GM06990 (cell line): Measurements from ENCODE around the gene MERTK.

Experiments used
- DNase-seq: peaks from one replicate; pipeline ENCODE4 v3.0.0-alpha.2; 2011; ENCODE audit not compliant: insufficient read length; ENCODE audit errors: extremely low read depth
- H3K27me3 ChIP-seq: replicated peaks from 2 replicates; pipeline ENCODE4 v1.6.0; 2011; ENCODE audit warnings: low read length; ENCODE audit not compliant: control insufficient read depth, insufficient read depth
- H3K36me3 ChIP-seq: 2 replicates; pipeline ENCODE4 v1.5.1; 2011; ENCODE audit warnings: low read length; ENCODE audit not compliant: control insufficient read depth, insufficient read depth
- H3K4me3 ChIP-seq: replicated peaks from 2 replicates; pipeline ENCODE4 v1.5.1; 2011; ENCODE audit warnings: low read depth, mild to moderate bottlenecking, control low read depth, low read length
- CTCF ChIP-seq: IDR thresholded peaks from 2 replicates; pipeline ENCODE4 v1.5.1; 2011; ENCODE audit warnings: low read length, control low read depth, mild to moderate bottlenecking, inconsistent platforms; ENCODE audit not compliant: insufficient read depth, poor library complexity, severe bottlenecking

MERTK gene

GRCh38 chr2:111936881-111937280, 38.5 kb downstream of the MERTK start:
- Histone ChIP-seq H3K36me3 (no peaks in the 10 kb centered on the region), H3K4me3 (no peak overlapping the region), H3K27me3 (no peaks in the 10 kb centered on the region)
- DNase-seq, result no peak
- TF ChIP-seq CTCF, result no peak

DNA sequence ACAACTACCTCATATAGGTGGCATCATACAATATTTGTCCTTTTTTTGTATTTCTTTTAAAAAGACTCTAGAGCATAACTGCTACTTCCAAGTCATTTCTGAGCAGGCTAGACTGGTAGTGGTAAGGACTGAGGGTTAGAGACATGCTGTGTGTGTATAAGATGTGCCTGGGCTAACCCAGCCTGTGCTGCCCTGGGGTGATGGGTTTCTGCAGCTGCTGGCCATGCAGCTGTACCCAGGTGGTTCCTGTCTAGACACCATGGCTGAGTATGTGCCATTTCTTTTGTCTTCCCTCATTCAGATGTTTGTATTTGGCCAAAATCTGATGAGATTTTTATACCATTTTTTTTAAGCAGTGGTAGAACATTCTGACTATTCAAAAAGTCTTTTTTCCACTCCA, 40.0 kb downstream of the MERTK start:
- no peak for TF ChIP-seq CTCF
- H3K27me3 ChIP-seq, result no peaks in the 10 kb centered on the region; the same call in 1 of the 2 replicates
- DNase-seq, result no peak

GRCh38 chr2:111940333-111941196, 42.2 kb downstream of the MERTK start:
- no peak for DNase-seq
- no peak overlapping the region for H3K4me3 ChIP-seq

More for the DNA sequence above, 40.0 kb downstream of the MERTK start:
- Histone ChIP-seq H3K36me3 (no peaks in the 10 kb centered on the region), H3K4me3 (no peak overlapping the region)

DNA sequence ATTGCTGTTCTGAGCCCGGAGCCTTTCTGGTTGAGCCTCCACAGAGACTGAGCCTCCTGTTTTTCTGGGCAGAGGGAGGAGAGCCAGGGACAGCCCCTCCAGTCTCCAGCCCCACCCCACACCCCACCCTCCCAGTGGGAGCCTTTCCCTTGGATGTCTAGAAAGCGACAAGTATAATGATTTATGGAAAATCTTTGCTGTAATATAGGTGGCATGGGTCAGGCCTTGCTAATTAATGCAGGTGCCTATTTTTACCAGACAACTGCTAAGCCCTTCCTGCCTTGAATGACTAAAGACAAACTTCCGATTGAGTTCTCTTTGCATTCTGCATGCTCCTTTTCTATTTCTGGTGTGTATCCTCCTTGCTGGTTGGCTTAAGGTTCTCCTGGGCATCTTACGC, 43.1 kb downstream of the MERTK start:
- H3K4me3 ChIP-seq, result no peak overlapping the region
- DNase-seq, result no peak
- H3K27me3 ChIP-seq, result no peaks in the 10 kb centered on the region; the same call in 1 of the 2 replicates
- no peak for TF ChIP-seq CTCF
- H3K36me3 ChIP-seq, result no peaks in the 10 kb centered on the region

More at GRCh38 chr2:111940333-111941196, 42.2 kb downstream of the MERTK start:
- TF ChIP-seq CTCF, result no peak
- Histone ChIP-seq H3K36me3 (no peaks in the 10 kb centered on the region), H3K27me3 (no peaks in the 10 kb centered on the region; the same call in 1 of the 2 replicates)

GRCh38 chr2:111944531-111945210, 46.3 kb downstream of the MERTK start:
- H3K27me3 ChIP-seq, result peaks cover 2% of the 10 kb centered on the region; the same call in 1 of the 2 replicates
- no peak for DNase-seq
- no peak overlapping the region for H3K4me3 ChIP-seq
- H3K36me3 ChIP-seq, result no peaks in the 10 kb centered on the region
- no peak for TF ChIP-seq CTCF
